GM12873 (cell line): ENCODE results near the gene KIAA0408.

Experiments
- CTCF ChIP-seq: IDR thresholded peaks from 2 replicates; pipeline ENCODE4 v1.5.1; 2012; ENCODE audit warnings: low read depth, mild to moderate bottlenecking, moderate library complexity, low read length, control low read depth; ENCODE audit not compliant: insufficient read depth; ENCODE audit errors: missing control alignments

KIAA0408 gene

DNA sequence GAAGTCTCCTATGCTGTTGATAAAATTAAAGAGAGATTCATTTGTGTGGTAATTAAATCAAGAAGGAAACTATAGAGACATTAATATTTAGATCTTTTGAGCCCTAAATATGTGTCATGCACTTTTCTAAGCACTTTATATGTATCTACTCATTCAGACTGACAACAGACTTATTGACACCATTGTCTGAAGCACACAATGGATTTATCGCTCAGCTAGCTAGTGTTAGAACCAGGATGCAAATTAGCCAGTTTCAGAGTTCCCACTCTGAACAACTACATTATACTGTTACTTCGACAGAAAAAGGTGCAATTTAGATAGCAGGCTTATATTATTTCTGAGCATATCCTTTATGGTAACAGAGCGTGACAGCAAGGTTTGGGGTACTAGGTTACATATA, 27.7 kb upstream of the KIAA0408 start:
- TF ChIP-seq CTCF = no peak

DNA sequence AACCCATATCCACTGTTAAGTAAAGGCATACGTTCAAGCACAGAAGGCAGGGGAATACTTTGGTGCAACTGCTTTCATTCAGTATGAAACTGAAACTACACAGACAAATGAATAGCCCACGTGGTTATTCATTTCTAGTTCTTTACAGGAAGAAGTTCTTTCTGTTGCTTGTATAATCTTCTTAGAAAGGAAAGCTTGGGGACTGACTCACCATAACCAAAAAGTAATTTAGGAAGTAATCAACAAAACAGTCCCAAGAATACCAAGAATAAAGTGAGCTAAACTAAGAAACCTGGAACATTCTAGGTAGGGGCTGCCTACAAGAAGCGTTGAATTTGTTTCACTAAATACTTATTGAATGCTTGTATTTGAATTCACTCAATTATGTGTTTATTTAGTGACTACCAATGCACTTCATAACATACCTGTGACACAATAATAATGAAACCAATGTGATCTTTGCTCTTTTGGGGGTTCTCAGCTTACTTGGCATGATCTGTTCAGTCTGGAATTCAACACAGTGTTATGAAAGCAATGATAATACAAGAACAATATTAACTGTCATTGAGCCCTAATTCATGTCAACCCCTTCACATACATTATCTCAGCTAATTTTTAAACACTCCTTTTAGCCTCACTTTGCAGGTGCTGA, 25.1 kb upstream of the KIAA0408 start:
- TF ChIP-seq CTCF = no peak

GRCh38 chr6:127483399-127484055, 24.3 kb upstream of the KIAA0408 start:
- no peak for TF ChIP-seq CTCF

DNA sequence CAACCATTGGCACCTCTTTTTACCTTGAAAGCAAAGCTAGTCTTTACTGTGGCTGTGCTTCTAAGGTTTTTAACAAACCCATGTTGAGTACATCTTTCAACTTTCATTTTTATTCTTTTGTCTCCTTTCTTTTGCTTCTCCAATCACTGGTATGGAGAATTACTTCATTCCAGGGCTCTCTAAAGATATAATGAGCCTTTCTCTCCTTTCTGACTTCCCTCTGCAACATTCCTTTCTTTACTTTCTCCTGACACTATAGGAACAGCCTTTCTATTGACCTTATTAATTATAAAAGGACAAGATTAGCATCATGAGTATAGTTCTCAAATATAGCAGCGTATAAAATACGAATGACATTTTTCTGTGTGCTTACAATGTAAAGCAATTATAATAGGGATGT, 23.1 kb upstream of the KIAA0408 start:
- TF ChIP-seq CTCF = no peak

DNA sequence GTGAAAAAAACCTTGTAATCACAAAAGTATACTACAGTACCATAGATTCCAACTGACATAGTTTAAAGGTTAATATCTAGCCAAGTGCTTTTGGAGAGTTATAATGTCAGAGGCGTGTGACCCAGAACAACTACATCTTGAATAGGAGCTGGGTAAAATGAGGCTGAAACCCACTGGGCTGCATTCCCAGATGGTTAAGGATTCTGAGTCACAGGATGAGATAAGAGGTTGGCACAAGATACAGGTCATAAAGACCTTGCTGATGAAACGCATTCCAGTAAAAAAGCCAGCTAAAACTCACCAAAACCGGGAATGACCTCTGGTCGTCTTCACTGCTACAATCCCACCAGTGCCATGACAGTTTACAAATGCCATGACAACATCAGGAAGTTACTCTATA, 22.4 kb upstream of the KIAA0408 start:
- TF ChIP-seq CTCF = no peak

DNA sequence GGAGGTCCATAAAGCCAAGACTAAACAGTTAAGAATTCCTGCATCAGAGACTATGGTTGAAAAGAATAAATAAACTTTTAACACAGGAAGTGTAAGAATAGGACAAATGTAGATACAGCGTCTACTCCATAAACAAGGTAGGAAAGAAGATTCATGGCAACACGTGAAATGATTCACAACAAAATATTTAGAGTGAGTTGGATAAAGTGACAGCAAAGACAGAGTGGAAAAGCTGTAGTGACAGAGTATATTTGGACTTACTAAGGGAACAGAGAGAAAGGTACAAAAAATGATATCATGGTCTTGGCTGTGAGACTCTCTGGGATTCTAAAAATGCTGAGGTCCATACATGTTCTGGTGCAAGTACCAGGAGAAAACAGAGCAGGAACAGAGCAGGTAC, 21.9 kb upstream of the KIAA0408 start:
- no peak for TF ChIP-seq CTCF

DNA sequence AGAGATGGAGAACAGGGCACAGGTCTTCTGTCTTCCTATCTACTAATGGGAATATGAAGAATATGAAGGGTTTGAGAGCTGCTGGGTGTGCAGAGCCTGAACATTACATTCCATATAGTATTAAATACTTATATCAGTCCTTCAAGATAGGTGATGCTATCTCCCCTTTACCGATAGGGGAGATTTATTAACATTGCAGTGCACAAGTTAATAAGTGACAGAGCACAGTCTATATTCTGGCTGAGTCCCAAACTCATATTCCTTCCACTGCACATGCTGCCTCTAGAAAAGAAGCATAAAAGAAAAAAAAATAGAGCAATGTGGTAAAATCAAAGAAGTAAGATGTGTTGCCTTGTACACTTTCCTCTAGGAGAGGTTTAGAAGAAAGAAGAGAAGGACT, 18.5 kb upstream of the KIAA0408 start:
- TF ChIP-seq CTCF = no peak

DNA sequence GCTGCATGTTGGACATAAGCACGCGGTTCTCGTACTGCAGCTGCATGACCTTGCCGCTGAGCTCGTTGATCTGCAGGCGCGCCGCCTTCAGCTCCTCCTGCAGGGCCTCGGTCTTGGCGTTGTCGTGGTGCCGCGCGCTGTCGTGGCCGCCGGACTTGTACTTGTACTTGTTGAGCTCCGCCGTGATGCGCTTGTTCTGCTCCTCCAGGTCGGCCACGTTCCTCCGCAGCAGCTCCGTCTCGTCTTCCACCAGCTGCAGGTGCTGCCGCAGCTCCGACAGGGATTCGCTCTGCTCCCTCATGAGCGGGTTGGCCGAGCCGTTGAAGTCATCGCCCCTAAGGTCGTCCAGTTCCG, 16.6 kb upstream of the KIAA0408 start:
- no peak for TF ChIP-seq CTCF
